Measurements from ENCODE around the gene ERBB4. TPM values are rescaled to one million over a fixed set of nuclear protein-coding genes. Genes with fewer than 3 reads are reported as not detected.

The ERBB4 gene
- total RNA-seq, 1 donor from 2014 or later = 1.2 TPM

DNA sequence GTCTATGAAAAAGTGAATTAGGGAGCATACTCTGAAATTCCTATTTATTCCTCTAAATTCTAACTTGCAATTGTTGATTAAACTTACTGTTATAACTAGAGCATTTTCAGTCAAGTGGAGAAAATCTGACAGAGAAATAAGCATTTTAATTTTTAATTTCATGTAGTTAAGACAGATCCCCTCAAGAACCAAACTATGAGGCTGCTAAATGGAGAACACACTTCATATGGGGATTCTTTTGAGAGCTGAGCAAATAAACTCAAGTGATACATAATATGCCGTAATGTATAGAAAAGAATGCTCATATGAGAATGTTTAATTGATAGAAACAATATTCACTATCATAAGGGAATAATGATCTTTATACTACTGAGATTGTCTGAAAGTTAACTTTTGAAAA, 340.8 kb downstream of the ERBB4 start:
- Histone ChIP-seq H4K20me1 (ENCODE audit: insufficient read depth, low read length) (no peaks in the 10 kb centered on the region), H3K27ac (ENCODE audit: low read depth, low read length) (no peak overlapping the region), H3K9ac (ENCODE audit: low read length) (no peak overlapping the region), H2AFZ (ENCODE audit: low read depth, low read length) (no peak overlapping the region), H3K4me3 (ENCODE audit: insufficient read depth, low read depth, low read length) (no peak overlapping the region), H3K27me3 (ENCODE audit: insufficient read depth, low read length) (no peaks in the 10 kb centered on the region), H3K36me3 (ENCODE audit: insufficient read depth, low read length) (no peaks in the 10 kb centered on the region), H3K79me2 (ENCODE audit: insufficient read depth, low read length) (no peaks in the 10 kb centered on the region), H3K9me3 (ENCODE audit: insufficient read depth, low read depth, low read length) (no peaks in the 10 kb centered on the region), H3K4me2 (ENCODE audit: low read length) (no peak overlapping the region), H3K4me1 (ENCODE audit: insufficient read depth, low read length) (no peaks in the 10 kb centered on the region)
- FAIRE-seq (no peak), DNase-seq (ENCODE audit: low read depth) (no peak)
- H3K27ac Mint-ChIP-seq (ENCODE audit: unreplicated experiment) = no peak overlapping the region
- no peaks in the 10 kb centered on the region for H3K36me3 Mint-ChIP-seq (ENCODE audit: low read depth, unreplicated experiment)
- TF ChIP-seq CTCF (IDR thresholded peaks at IDR 0.05; ENCODE audit: insufficient read depth, low read depth, low read length) = no peak
- TF ChIP-seq EZH2 (IDR thresholded peaks at IDR 0.05; ENCODE audit: insufficient read depth, low read length) = no peak
- no peaks in the 10 kb centered on the region for H3K27me3 Mint-ChIP-seq (ENCODE audit: low read depth, unreplicated experiment)
- H3K4me3 Mint-ChIP-seq (ENCODE audit: unreplicated experiment) = no peak overlapping the region
- no peaks in the 10 kb centered on the region for H3K9me3 Mint-ChIP-seq (ENCODE audit: unreplicated experiment)
- H3K4me1 Mint-ChIP-seq (ENCODE audit: low read depth, unreplicated experiment) = peaks cover 2% of the 10 kb centered on the region

GRCh38 chr2:212195626-212196025, 343.0 kb downstream of the ERBB4 start:
- no peak overlapping the region for H3K9ac ChIP-seq (ENCODE audit: low read length)
- H2AFZ ChIP-seq (ENCODE audit: low read depth, low read length) = no peak overlapping the region
- Mint-ChIP-seq H3K9me3 (ENCODE audit: unreplicated experiment) (no peaks in the 10 kb centered on the region), H3K27ac (ENCODE audit: unreplicated experiment) (no peak overlapping the region), H3K36me3 (ENCODE audit: low read depth, unreplicated experiment) (no peaks in the 10 kb centered on the region), H3K4me1 (ENCODE audit: low read depth, unreplicated experiment) (peaks cover 2% of the 10 kb centered on the region), H3K4me3 (ENCODE audit: unreplicated experiment) (no peak overlapping the region), H3K27me3 (ENCODE audit: low read depth, unreplicated experiment) (no peaks in the 10 kb centered on the region)
- no peaks in the 10 kb centered on the region for H4K20me1 ChIP-seq (ENCODE audit: insufficient read depth, low read length)
- H3K79me2 ChIP-seq (ENCODE audit: insufficient read depth, low read length) = no peaks in the 10 kb centered on the region
- H3K27ac ChIP-seq (ENCODE audit: low read depth, low read length) = no peak overlapping the region
- no peak overlapping the region for H3K4me3 ChIP-seq (ENCODE audit: insufficient read depth, low read depth, low read length)
- no peaks in the 10 kb centered on the region for H3K4me1 ChIP-seq (ENCODE audit: insufficient read depth, low read length)
- FAIRE-seq = no peak
- H3K9me3 ChIP-seq (ENCODE audit: insufficient read depth, low read depth, low read length) = no peaks in the 10 kb centered on the region
- no peaks in the 10 kb centered on the region for H3K36me3 ChIP-seq (ENCODE audit: insufficient read depth, low read length)
- DNase-seq (ENCODE audit: low read depth) = no peak
- H3K4me2 ChIP-seq (ENCODE audit: low read length) = no peak overlapping the region
- TF ChIP-seq CTCF (IDR thresholded peaks at IDR 0.05; ENCODE audit: insufficient read depth, low read depth, low read length) = no peak
- H3K27me3 ChIP-seq (ENCODE audit: insufficient read depth, low read length) = no peaks in the 10 kb centered on the region

- H4K20me1 ChIP-seq (ENCODE audit: insufficient read depth, low read length) = no peaks in the 10 kb centered on the region
- Mint-ChIP-seq H3K27me3 (ENCODE audit: low read depth, unreplicated experiment) (no peaks in the 10 kb centered on the region), H3K27ac (ENCODE audit: unreplicated experiment) (no peak overlapping the region), H3K36me3 (ENCODE audit: low read depth, unreplicated experiment) (no peaks in the 10 kb centered on the region), H3K4me3 (ENCODE audit: unreplicated experiment) (no peak overlapping the region), H3K9me3 (ENCODE audit: unreplicated experiment) (no peaks in the 10 kb centered on the region), H3K4me1 (ENCODE audit: low read depth, unreplicated experiment) (peaks cover 2% of the 10 kb centered on the region)
- no peak overlapping the region for H3K9ac ChIP-seq (ENCODE audit: low read length)
- no peaks in the 10 kb centered on the region for H3K27me3 ChIP-seq (ENCODE audit: insufficient read depth, low read length)
- H3K36me3 ChIP-seq (ENCODE audit: insufficient read depth, low read length) = no peaks in the 10 kb centered on the region
- no peak overlapping the region for H3K27ac ChIP-seq (ENCODE audit: low read depth, low read length)
- H3K4me1 ChIP-seq (ENCODE audit: insufficient read depth, low read length) = no peaks in the 10 kb centered on the region
- TF ChIP-seq EZH2 (IDR thresholded peaks at IDR 0.05; ENCODE audit: insufficient read depth, low read length) (no peak), CTCF (IDR thresholded peaks at IDR 0.05; ENCODE audit: insufficient read depth, low read depth, low read length) (no peak)
- no peak overlapping the region for H3K4me3 ChIP-seq (ENCODE audit: insufficient read depth, low read depth, low read length)
- H3K9me3 ChIP-seq (ENCODE audit: insufficient read depth, low read depth, low read length) = no peaks in the 10 kb centered on the region
- FAIRE-seq (no peak), DNase-seq (ENCODE audit: low read depth) (no peak)
- no peaks in the 10 kb centered on the region for H3K79me2 ChIP-seq (ENCODE audit: insufficient read depth, low read length)
- no peak overlapping the region for H2AFZ ChIP-seq (ENCODE audit: low read depth, low read length)
- H3K4me2 ChIP-seq (ENCODE audit: low read length) = no peak overlapping the region
Observed at GRCh38 chr2:212194396-212194795, 344.2 kb downstream of the ERBB4 start.

All from astrocyte (in vitro differentiated cells and primary cell).